ENCODE data around the gene HCN1. TPM values are rescaled to one million over a fixed set of nuclear protein-coding genes. Genes with fewer than 3 reads are reported as not detected.

Gene HCN1
- polyA plus RNA-seq (2012; ENCODE audit: missing spikeins) = not detected

GRCh38 chr5:45696206-45696836 is at the start of gene HCN1:
Gene HCN1 (minus strand): TSS chr5:45696380.
- DNase-seq (ENCODE audit: insufficient read length) (no peak), FAIRE-seq (no peak)
- TF ChIP-seq POLR2A (IDR thresholded peaks at IDR 0.05; ENCODE audit: low read depth, low read length) (no peak), POLR2AphosphoS5 (IDR thresholded peaks at IDR 0.05; ENCODE audit: low read depth, low read length) (no peak), TAF1 (IDR thresholded peaks at IDR 0.05; ENCODE audit: borderline replicate concordance, low read depth, low read length) (no peak)

DNA sequence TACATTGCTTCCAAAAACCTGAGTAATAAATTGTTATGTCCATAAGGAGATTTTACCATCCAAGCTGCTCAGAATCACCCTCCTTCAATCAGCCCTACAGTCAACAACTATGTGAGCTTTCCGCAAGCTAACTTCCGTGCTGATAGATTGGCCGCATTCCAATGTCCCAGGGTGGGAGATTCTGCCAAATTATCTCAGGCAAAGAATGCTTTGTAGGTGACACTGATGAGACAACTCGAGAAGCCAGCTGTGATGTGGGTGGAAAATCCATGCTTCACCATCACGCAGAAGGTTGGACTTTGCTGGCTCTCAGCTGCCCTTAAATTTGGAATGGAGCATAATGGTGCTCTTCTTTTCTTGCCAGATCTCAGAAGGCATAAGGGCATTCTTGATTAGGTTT is 44.9 kb upstream of the HCN1 start:
- no peak for TF ChIP-seq TAF1 (IDR thresholded peaks at IDR 0.05; ENCODE audit: borderline replicate concordance, low read depth, low read length)
- TF ChIP-seq POLR2A (IDR thresholded peaks at IDR 0.05; ENCODE audit: low read depth, low read length) = no peak
- no peak for TF ChIP-seq POLR2AphosphoS5 (IDR thresholded peaks at IDR 0.05; ENCODE audit: low read depth, low read length)
- DNase-seq (ENCODE audit: insufficient read length) (no peak), FAIRE-seq (no peak)

- TF ChIP-seq POLR2A (IDR thresholded peaks at IDR 0.05; ENCODE audit: low read depth, low read length) (no peak), POLR2AphosphoS5 (IDR thresholded peaks at IDR 0.05; ENCODE audit: low read depth, low read length) (no peak), TAF1 (IDR thresholded peaks at IDR 0.05; ENCODE audit: borderline replicate concordance, low read depth, low read length) (no peak)
- no peak for DNase-seq (ENCODE audit: insufficient read length)
- FAIRE-seq = no peak
Measured at GRCh38 chr5:45737153-45737552, 41.0 kb upstream of the HCN1 start.

- TF ChIP-seq POLR2AphosphoS5 (IDR thresholded peaks at IDR 0.05; ENCODE audit: low read depth, low read length) = no peak
- no peak for TF ChIP-seq TAF1 (IDR thresholded peaks at IDR 0.05; ENCODE audit: borderline replicate concordance, low read depth, low read length)
- TF ChIP-seq POLR2A (IDR thresholded peaks at IDR 0.05; ENCODE audit: low read depth, low read length) = no peak
- DNase-seq (ENCODE audit: insufficient read length) (no peak), FAIRE-seq (no peak)
Measured at GRCh38 chr5:45725537-45725936, 29.4 kb upstream of the HCN1 start.

- TF ChIP-seq TAF1 (IDR thresholded peaks at IDR 0.05; ENCODE audit: borderline replicate concordance, low read depth, low read length) (no peak), POLR2A (IDR thresholded peaks at IDR 0.05; ENCODE audit: low read depth, low read length) (no peak), POLR2AphosphoS5 (IDR thresholded peaks at IDR 0.05; ENCODE audit: low read depth, low read length) (no peak)
- DNase-seq (ENCODE audit: insufficient read length) (no peak), FAIRE-seq (no peak)
Measured at GRCh38 chr5:45697201-45697600, 1.0 kb upstream of the HCN1 start.

- TF ChIP-seq TAF1 (IDR thresholded peaks at IDR 0.05; ENCODE audit: borderline replicate concordance, low read depth, low read length) (no peak), POLR2AphosphoS5 (IDR thresholded peaks at IDR 0.05; ENCODE audit: low read depth, low read length) (no peak)
- DNase-seq (ENCODE audit: insufficient read length) (no peak), FAIRE-seq (no peak)
Measured at GRCh38 chr5:45695804-45696156, 400 bp downstream of the HCN1 start.

DNA sequence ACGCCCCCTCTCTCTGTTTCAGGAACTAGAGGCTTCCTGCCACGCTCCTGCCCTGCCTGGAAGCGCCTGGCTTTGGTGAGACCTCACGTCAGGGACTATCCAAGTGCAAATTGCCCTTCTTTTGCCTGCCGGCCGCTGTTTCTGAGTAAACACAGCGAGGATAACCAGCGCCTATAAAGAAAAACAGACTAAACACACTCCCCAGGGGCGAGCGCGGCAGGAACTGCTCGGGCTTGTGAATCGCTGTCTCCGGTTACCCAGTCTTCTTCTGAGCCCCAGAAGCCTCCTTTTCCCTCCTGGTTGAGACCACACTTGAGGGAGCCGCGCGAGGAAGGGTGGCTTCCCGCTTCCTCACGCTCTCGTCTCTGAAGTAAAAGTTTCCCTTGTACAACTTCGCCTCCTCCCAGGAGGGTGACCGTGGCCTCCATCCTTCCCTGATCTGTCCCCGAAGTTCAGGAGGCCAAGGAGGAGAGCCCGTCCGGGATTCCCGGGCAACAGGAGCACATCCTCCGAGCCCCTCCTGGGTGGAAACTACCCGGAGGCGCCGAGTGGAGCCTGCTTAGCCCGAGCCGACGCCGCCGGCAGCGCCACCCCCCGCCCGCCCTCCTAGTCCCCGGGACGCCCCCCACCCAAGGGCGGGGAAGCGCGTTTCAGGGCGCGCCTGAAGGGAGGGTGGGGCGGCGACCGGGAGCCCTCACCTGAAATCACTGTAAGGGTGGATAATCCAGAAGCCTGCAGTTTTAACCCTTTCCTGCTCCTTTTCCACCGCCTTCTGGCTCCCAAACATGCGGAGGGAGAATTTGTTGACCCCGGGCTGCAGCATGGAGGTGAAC is 993 bp downstream of the HCN1 start:
- DNase-seq (ENCODE audit: insufficient read length) (no peak), FAIRE-seq (no peak)
- TF ChIP-seq POLR2AphosphoS5 (IDR thresholded peaks at IDR 0.05; ENCODE audit: low read depth, low read length) (no peak), POLR2A (IDR thresholded peaks at IDR 0.05; ENCODE audit: low read depth, low read length) (no peak), TAF1 (IDR thresholded peaks at IDR 0.05; ENCODE audit: borderline replicate concordance, low read depth, low read length) (no peak)

DNA sequence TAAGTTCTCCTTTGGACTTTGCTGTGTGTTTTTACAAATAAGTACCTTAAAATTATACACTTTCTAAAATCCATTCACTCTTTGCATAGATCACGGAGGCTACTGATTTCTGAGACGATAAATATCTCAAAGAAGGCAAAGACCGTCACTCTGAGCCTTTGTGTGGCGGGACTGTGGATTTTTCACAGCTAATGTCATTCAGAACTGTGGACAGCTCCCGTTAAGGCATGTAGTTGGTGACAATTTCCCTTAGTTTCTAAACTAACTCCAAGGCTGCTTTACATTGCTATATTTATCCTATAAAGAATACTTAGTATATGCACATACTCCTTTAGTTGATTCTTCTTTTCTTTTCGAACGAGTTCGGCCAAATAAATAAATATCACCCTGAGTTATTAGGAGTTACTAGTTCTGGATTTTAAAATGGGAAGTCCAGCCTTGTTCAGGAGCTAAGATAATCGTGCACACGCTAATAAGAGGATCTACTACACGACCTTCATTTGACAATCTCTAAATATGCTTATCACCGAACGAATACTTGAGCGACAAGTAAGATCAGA is 1.8 kb downstream of the HCN1 start:
- FAIRE-seq (no peak), DNase-seq (ENCODE audit: insufficient read length) (no peak)
- TF ChIP-seq TAF1 (IDR thresholded peaks at IDR 0.05; ENCODE audit: borderline replicate concordance, low read depth, low read length) (no peak), POLR2A (IDR thresholded peaks at IDR 0.05; ENCODE audit: low read depth, low read length) (no peak), POLR2AphosphoS5 (IDR thresholded peaks at IDR 0.05; ENCODE audit: low read depth, low read length) (no peak)

- FAIRE-seq (no peak), DNase-seq (ENCODE audit: insufficient read length) (no peak)
- TF ChIP-seq POLR2AphosphoS5 (IDR thresholded peaks at IDR 0.05; ENCODE audit: low read depth, low read length) (no peak), POLR2A (IDR thresholded peaks at IDR 0.05; ENCODE audit: low read depth, low read length) (no peak), TAF1 (IDR thresholded peaks at IDR 0.05; ENCODE audit: borderline replicate concordance, low read depth, low read length) (no peak)
Measured at GRCh38 chr5:45692481-45692880, 3.7 kb downstream of the HCN1 start.

DNA sequence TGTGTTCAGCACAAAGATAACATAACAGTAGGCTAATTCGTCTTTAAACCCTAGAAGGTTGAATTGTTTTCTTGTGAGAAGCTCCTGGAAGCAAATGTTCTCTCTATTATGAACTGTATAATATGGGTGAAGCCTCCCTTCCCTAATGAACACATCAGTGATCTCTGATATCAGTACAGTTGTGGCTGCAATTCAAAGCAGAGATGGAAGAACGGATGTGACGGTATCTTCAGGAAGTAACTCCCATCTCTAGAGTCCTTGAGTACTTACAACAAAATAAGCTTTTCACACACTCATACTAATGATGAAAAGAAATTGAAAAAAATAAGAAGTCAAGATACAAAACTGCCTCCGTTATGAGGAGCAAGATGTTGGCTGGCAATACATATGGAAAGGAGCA is 4.5 kb downstream of the HCN1 start:
- FAIRE-seq (no peak), DNase-seq (ENCODE audit: insufficient read length) (no peak)
- no peak for TF ChIP-seq POLR2AphosphoS5 (IDR thresholded peaks at IDR 0.05; ENCODE audit: low read depth, low read length)
- TF ChIP-seq POLR2A (IDR thresholded peaks at IDR 0.05; ENCODE audit: low read depth, low read length) = no peak
- TF ChIP-seq TAF1 (IDR thresholded peaks at IDR 0.05; ENCODE audit: borderline replicate concordance, low read depth, low read length) = no peak

GRCh38 chr5:45687701-45688100 is 8.5 kb downstream of the HCN1 start:
- FAIRE-seq = no peak
- TF ChIP-seq POLR2A (IDR thresholded peaks at IDR 0.05; ENCODE audit: low read depth, low read length) (no peak), TAF1 (IDR thresholded peaks at IDR 0.05; ENCODE audit: borderline replicate concordance, low read depth, low read length) (no peak), POLR2AphosphoS5 (IDR thresholded peaks at IDR 0.05; ENCODE audit: low read depth, low read length) (no peak)

GRCh38 chr5:45686620-45687019 is 9.6 kb downstream of the HCN1 start:
- DNase-seq (ENCODE audit: insufficient read length) (no peak), FAIRE-seq (no peak)
- TF ChIP-seq TAF1 (IDR thresholded peaks at IDR 0.05; ENCODE audit: borderline replicate concordance, low read depth, low read length) (no peak), POLR2AphosphoS5 (IDR thresholded peaks at IDR 0.05; ENCODE audit: low read depth, low read length) (no peak), POLR2A (IDR thresholded peaks at IDR 0.05; ENCODE audit: low read depth, low read length) (no peak)

More at GRCh38 chr5:45687701-45688100, 8.5 kb downstream of the HCN1 start:
- DNase-seq (ENCODE audit: insufficient read length) = no peak

Measured in GM12892 (cell line).